ENCODE data around the gene LIF.
A peak's percentile ranks its signal among the peaks of the same experiment; 100 is the strongest.

The LIF gene

DNA sequence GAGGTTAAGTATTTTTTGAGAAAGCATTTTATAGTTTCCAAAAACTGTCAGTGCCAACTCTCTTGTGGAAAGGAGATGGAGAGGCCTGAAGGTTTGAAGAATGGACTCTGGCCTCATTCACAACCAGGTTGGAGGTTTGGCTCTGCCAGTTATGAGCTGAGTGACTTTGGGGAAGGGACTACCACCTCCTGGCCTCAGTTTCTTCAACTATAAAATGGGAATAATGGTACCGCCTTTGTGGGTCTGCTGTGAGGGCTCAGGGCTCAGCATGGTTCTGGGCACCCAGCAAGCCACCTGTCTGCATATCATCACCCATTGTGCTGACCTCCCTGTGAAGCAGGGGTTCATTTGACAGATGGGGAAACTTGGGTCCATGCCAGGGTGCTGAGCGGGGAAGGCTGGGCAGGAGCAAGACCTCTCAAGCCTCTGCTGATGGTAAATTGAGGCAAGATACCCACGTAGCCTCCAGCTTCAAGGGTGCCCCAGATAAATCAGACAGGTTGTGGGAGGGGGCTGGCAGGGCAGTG lies 3.5 kb upstream of the LIF start:
- Histone ChIP-seq H3K27ac (ENCODE audit: insufficient read depth, low read depth, low read length, poor library complexity, severe bottlenecking) (no peak overlapping the region), H3K4me3 (ENCODE audit: insufficient read depth, low read depth, low read length) (no peak overlapping the region), H3K27me3 (ENCODE audit: control insufficient read depth, insufficient read depth, low read length, poor library complexity, severe bottlenecking) (peaks cover 33% of the 10 kb centered on the region), H3K36me3 (ENCODE audit: control insufficient read depth, insufficient read depth, low read length) (no peaks in the 10 kb centered on the region), H3K4me1 (ENCODE audit: control insufficient read depth, insufficient read depth, low read length) (peaks cover 22% of the 10 kb centered on the region), H3K9me3 (ENCODE audit: control insufficient read depth, low read length) (no peaks in the 10 kb centered on the region)
- 96% methylated on average over 3 of the region's 3 CpGs for whole genome bisulfite sequencing, 2 experiments

DNA sequence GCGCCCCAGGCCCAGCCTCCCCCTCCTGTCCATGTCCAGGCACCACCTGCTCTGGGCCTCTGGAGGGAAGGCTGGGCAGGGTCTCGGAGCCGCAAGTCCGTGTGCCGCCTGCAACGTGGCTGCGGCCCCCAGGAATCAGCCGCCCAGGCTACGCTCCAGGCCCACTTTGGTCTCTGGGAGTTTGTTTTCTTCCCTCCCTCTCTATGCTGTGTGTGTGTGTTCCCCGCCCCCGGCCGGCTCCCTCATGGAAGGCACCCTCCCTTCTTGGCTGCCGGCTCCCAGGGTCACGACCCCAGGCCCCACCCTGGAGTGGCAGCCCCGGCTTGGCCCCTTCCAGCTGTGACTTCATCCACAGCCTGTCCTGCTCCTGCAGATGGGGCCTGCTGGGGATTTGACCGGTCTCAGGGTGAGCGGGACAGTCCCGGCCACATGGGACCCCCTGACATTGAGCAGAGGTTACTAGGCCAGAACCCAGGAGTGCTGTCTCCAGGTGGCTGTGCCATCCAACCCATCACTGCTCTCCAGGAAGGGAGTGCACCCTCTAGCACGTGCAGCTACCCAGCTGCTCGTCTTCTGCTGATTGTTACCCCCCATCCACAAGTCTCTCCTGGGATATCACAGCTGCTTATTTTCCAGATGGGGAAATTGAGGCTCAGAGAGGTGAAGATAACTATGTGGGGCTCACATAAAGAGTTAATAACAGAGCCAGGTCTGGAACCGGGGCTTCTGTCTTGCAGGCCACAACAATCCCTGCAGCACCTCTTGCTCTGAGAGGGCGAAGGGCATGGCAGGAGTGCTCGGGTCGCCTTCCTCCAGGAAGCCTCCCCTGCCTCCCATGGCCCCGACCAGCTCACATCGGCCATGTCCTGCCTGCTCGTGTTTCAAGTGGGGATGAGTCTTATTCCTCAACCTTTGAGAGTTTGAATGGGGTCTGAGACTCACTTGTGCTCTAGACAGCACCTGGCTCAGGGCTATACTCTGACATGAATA lies 2.8 kb upstream of the LIF start:
- Histone ChIP-seq H3K4me3 (ENCODE audit: insufficient read depth, low read depth, low read length) (no peak overlapping the region), H3K4me1 (ENCODE audit: control insufficient read depth, insufficient read depth, low read length) (peaks cover 23% of the 10 kb centered on the region), H3K27ac (ENCODE audit: insufficient read depth, low read depth, low read length, poor library complexity, severe bottlenecking) (no peak overlapping the region), H3K36me3 (ENCODE audit: control insufficient read depth, insufficient read depth, low read length) (no peaks in the 10 kb centered on the region), H3K27me3 (ENCODE audit: control insufficient read depth, insufficient read depth, low read length, poor library complexity, severe bottlenecking) (peaks cover 37% of the 10 kb centered on the region), H3K9me3 (ENCODE audit: control insufficient read depth, low read length) (no peaks in the 10 kb centered on the region)
- WGBS, 2 experiments, result 71% methylated on average over 27 of the region's 27 CpGs

DNA sequence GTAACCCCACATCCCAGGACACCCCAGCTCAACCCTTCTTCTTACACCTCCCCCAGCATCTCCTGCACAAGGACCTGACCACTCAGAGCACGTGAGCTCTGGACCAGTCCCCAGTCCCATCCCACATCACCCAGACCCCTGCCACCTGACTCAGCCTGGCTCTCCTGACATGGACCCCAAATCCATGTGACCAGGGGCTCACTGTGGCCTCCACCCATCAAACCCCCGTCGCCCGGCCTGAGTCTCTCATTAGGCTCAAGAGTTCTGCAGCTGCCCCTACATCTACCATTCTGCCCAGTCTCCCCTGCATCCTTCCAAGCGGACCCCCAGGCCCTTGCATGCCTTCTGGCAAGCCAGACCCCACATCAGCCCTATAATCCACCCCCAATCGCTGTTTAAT lies 1.9 kb upstream of the LIF start:
- Histone ChIP-seq H3K4me1 (ENCODE audit: control insufficient read depth, insufficient read depth, low read length) (peaks cover 21% of the 10 kb centered on the region), H3K9me3 (ENCODE audit: control insufficient read depth, low read length) (no peaks in the 10 kb centered on the region), H3K27ac (ENCODE audit: insufficient read depth, low read depth, low read length, poor library complexity, severe bottlenecking) (no peak overlapping the region), H3K27me3 (ENCODE audit: control insufficient read depth, insufficient read depth, low read length, poor library complexity, severe bottlenecking) (peaks cover 37% of the 10 kb centered on the region), H3K4me3 (ENCODE audit: insufficient read depth, low read depth, low read length) (no peak overlapping the region), H3K36me3 (ENCODE audit: control insufficient read depth, insufficient read depth, low read length) (no peaks in the 10 kb centered on the region)
- WGBS, 2 experiments, result 86 to 92% methylated on average over 6 of the region's 6 CpGs

DNA sequence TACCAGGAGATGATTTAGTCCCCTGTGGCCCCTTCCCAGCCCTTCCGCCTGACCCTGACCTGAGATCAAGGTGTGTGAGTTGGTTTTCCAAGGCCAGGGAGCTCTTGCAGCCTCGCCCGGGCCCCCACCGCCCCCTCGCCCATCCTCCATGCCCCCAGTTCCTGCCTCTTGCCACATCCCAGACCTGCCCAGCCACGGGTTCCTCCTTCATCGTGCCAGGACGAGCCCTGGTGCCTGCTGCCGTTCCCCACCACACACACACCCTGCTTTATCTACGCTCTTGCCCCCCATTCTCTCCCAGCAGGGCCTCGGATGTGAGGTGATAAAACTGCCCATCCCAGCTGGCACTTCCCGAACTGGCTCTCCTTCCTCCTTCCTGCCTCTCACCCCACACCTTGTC lies 1.4 kb upstream of the LIF start:
- Histone ChIP-seq H3K9me3 (ENCODE audit: control insufficient read depth, low read length) (no peaks in the 10 kb centered on the region), H3K4me3 (ENCODE audit: insufficient read depth, low read depth, low read length) (no peak overlapping the region), H3K4me1 (ENCODE audit: control insufficient read depth, insufficient read depth, low read length) (peaks cover 19% of the 10 kb centered on the region), H3K36me3 (ENCODE audit: control insufficient read depth, insufficient read depth, low read length) (no peaks in the 10 kb centered on the region), H3K27me3 (ENCODE audit: control insufficient read depth, insufficient read depth, low read length, poor library complexity, severe bottlenecking) (peaks cover 37% of the 10 kb centered on the region), H3K27ac (ENCODE audit: insufficient read depth, low read depth, low read length, poor library complexity, severe bottlenecking) (no peak overlapping the region)
- WGBS, 2 experiments, result 88 to 90% methylated on average over 12 of the region's 12 CpGs

DNA sequence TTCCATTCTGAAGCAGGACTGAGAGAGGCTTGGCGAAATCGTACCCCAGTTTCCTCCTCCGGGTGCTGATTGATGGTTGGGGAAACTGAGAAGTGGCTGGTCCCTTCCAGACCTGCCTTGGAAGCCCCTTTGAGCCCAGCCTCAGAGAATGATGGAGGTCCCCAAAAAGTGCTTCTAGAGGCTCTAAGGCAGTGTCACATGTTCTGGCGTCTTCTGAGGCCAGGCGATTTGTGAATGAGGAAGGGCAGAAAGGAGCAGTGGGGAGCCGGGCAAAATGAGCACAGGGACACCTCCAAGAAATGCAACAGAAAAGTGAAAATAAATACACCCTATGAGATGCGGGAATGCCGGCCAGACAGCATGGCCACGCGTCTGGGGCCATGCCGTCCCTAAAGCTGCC lies 1.0 kb upstream of the LIF start:
- no peak overlapping the region for H3K4me3 ChIP-seq (ENCODE audit: insufficient read depth, low read depth, low read length)
- WGBS, 2 experiments, result 86 to 88% methylated on average over 11 of the region's 11 CpGs
- H3K9me3 ChIP-seq (ENCODE audit: control insufficient read depth, low read length), result no peaks in the 10 kb centered on the region
- peaks cover 19% of the 10 kb centered on the region for H3K4me1 ChIP-seq (ENCODE audit: control insufficient read depth, insufficient read depth, low read length)
- H3K36me3 ChIP-seq (ENCODE audit: control insufficient read depth, insufficient read depth, low read length), result no peaks in the 10 kb centered on the region
- H3K27me3 ChIP-seq (ENCODE audit: control insufficient read depth, insufficient read depth, low read length, poor library complexity, severe bottlenecking), result peaks cover 37% of the 10 kb centered on the region
- no peak overlapping the region for H3K27ac ChIP-seq (ENCODE audit: insufficient read depth, low read depth, low read length, poor library complexity, severe bottlenecking)

DNA sequence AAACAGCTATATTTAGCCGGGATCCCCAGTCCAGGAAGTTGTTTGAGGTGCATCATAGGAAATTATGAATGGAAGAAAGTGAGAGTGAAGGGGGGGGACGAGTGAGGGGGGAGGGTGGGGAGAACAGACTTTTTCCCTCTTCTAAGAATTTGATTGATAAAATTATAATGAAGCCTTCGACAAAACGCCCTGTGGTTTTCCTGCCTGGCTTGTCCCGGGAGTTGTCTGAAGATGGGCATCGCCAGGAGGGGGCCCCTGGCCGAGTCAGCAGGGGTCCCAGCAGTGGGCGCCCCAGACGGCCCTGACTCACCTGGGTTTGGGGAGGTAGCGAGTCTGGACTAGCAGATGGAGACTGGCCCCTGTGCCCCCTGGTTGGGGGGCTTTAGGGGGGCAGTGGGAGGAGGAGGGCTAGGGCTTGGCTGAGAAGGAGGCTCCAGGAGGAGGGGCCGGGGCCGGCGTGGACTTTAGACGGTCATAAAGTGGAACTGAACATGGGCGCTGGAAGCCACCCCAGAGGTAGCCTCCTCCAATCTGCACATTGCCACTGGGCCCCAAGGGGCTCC lies 336 bp upstream of the LIF start:
- WGBS, 2 experiments, result 44 to 46% methylated on average over 15 of the region's 15 CpGs
- Histone ChIP-seq H3K4me3 (ENCODE audit: insufficient read depth, low read depth, low read length) (no peak overlapping the region), H3K4me1 (ENCODE audit: control insufficient read depth, insufficient read depth, low read length) (peaks cover 19% of the 10 kb centered on the region), H3K9me3 (ENCODE audit: control insufficient read depth, low read length) (no peaks in the 10 kb centered on the region), H3K36me3 (ENCODE audit: control insufficient read depth, insufficient read depth, low read length) (no peaks in the 10 kb centered on the region), H3K27ac (ENCODE audit: insufficient read depth, low read depth, low read length, poor library complexity, severe bottlenecking) (no peak overlapping the region), H3K27me3 (ENCODE audit: control insufficient read depth, insufficient read depth, low read length, poor library complexity, severe bottlenecking) (peaks cover 37% of the 10 kb centered on the region)

DNA sequence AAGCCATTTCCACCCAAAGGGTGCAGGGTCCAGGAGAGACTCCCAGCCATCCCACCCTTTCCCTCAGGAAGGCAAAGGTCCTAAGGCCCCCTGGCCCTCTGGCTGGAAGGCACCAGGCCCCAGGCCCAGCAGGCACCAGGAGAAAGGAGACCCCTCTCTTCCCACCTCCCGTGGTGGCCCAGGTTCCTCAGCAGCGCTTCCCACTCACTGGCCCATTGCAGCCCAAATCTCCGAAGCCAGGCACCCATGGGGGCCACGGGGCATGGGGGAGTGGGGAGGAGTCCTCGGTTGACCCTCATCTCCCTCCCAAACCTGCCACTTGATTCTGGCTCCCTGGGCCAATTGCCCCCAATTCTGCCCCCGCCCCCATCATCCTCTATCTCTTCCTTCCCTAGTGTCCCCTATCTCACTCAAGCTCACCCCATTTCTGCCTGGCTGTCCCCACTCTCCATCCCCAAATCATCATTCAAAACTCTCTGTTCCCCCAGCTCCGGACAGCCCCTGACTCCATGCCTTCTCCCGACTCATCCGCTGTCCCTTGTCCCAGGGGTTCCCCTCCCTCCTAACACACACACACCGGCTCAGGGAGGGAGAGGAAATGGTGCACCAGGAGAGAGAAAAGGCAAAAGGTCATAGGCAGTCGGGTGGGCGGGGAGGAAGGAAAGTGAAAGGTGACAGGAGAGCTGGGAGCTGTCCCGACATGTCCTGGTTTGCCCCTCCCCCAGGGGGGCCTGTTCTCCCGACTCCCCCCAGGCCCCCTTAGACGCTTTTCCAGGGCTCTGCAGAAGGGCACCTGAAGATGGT lies 1.2 kb downstream of the LIF start:
- H3K36me3 ChIP-seq (ENCODE audit: control insufficient read depth, insufficient read depth, low read length), result no peaks in the 10 kb centered on the region
- no peak overlapping the region for H3K27ac ChIP-seq (ENCODE audit: insufficient read depth, low read depth, low read length, poor library complexity, severe bottlenecking)
- no peaks in the 10 kb centered on the region for H3K9me3 ChIP-seq (ENCODE audit: control insufficient read depth, low read length)
- peaks cover 25% of the 10 kb centered on the region for H3K4me1 ChIP-seq (ENCODE audit: control insufficient read depth, insufficient read depth, low read length)
- H3K4me3 ChIP-seq (ENCODE audit: insufficient read depth, low read depth, low read length), result peak overlapping the region; percentile 50
- H3K27me3 ChIP-seq (ENCODE audit: control insufficient read depth, insufficient read depth, low read length, poor library complexity, severe bottlenecking), result peaks cover 37% of the 10 kb centered on the region
- 32 to 35% methylated on average over 14 of the region's 15 CpGs for WGBS, 2 experiments

DNA sequence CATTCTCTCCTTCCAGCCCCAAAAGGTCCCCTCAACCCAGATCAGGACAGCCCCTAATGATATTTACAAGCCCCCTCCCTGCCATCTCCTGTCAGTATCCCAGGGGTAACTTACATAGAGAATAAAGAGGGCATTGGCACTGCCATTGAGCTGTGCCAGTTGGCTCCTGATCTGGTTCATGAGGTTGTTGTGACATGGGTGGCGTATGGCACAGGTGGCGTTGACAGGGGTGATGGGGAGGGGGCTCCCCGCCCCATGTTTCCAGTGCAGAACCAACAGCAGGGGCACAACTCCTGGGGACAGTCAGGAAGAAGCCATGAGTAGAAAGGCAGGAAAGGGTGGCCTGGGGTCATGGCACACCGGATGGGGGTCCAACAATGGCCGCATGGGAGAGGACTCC lies 1.9 kb downstream of the LIF start:
- Histone ChIP-seq H3K4me3 (ENCODE audit: insufficient read depth, low read depth, low read length) (no peak overlapping the region), H3K36me3 (ENCODE audit: control insufficient read depth, insufficient read depth, low read length) (no peaks in the 10 kb centered on the region)
- WGBS, 2 experiments, result 91 to 93% methylated on average over 5 of the region's 5 CpGs

DNA sequence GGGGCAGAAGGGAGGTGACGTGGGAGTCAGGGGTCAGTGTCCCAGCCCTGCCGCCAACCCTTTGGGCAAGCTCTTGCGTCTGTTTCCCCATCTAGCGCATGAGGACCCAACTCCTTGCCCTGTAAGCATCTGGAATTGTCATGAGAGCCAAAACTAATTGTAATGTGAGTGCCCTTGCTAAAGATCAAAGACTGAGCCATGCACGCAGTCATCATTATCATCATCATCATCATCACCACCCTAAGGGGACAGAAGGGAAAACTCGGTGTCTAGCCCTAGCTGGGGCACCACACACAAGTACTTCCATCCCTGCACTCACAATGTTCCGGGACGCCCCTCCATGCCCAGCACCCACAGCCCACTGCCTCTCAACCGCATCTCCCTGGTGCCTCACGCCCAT lies 2.5 kb downstream of the LIF start:
- 94% methylated on average over 10 of the region's 10 CpGs for WGBS, 2 experiments
- Histone ChIP-seq H3K27me3 (ENCODE audit: control insufficient read depth, insufficient read depth, low read length, poor library complexity, severe bottlenecking) (peaks cover 37% of the 10 kb centered on the region), H3K4me3 (ENCODE audit: insufficient read depth, low read depth, low read length) (no peak overlapping the region), H3K4me1 (ENCODE audit: control insufficient read depth, insufficient read depth, low read length) (peaks cover 21% of the 10 kb centered on the region), H3K36me3 (ENCODE audit: control insufficient read depth, insufficient read depth, low read length) (no peaks in the 10 kb centered on the region), H3K9me3 (ENCODE audit: control insufficient read depth, low read length) (no peaks in the 10 kb centered on the region), H3K27ac (ENCODE audit: insufficient read depth, low read depth, low read length, poor library complexity, severe bottlenecking) (no peak overlapping the region)

More for the DNA sequence above, 1.9 kb downstream of the LIF start:
- H3K27me3 ChIP-seq (ENCODE audit: control insufficient read depth, insufficient read depth, low read length, poor library complexity, severe bottlenecking), result peaks cover 37% of the 10 kb centered on the region
- H3K4me1 ChIP-seq (ENCODE audit: control insufficient read depth, insufficient read depth, low read length), result peaks cover 25% of the 10 kb centered on the region
- H3K9me3 ChIP-seq (ENCODE audit: control insufficient read depth, low read length), result no peaks in the 10 kb centered on the region
- no peak overlapping the region for H3K27ac ChIP-seq (ENCODE audit: insufficient read depth, low read depth, low read length, poor library complexity, severe bottlenecking)

DNA sequence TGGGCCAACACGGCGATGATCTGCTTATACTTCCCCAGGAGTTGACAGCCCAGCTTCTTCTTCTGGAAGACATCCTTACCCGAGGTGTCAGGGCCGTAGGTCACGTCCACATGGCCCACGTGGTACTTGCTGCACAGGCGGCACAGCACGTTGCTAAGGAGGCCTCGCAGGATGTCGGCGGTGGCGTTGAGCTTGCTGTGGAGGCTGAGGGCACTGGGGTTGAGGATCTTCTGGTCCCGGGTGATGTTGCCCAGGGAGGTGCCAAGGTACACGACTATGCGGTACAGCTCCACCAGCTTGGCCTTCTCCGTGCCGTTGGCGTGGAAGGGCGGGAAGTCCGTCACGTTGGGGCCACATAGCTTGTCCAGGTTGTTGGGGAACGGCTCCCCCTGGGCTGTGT lies 2.9 kb downstream of the LIF start:
- no peak overlapping the region for H3K4me3 ChIP-seq (ENCODE audit: insufficient read depth, low read depth, low read length)
- no peaks in the 10 kb centered on the region for H3K36me3 ChIP-seq (ENCODE audit: control insufficient read depth, insufficient read depth, low read length)
- peaks cover 17% of the 10 kb centered on the region for H3K4me1 ChIP-seq (ENCODE audit: control insufficient read depth, insufficient read depth, low read length)
- H3K27me3 ChIP-seq (ENCODE audit: control insufficient read depth, insufficient read depth, low read length, poor library complexity, severe bottlenecking), result peaks cover 37% of the 10 kb centered on the region
- no peaks in the 10 kb centered on the region for H3K9me3 ChIP-seq (ENCODE audit: control insufficient read depth, low read length)
- H3K27ac ChIP-seq (ENCODE audit: insufficient read depth, low read depth, low read length, poor library complexity, severe bottlenecking), result no peak overlapping the region
- 96 to 98% methylated on average over 22 of the region's 22 CpGs for WGBS, 2 experiments

All from ectodermal cell (in vitro differentiated cells).